Muscle layer of duodenum (tissue), 2 donors: ENCODE data around the gene NLGN4X.
"Not testable (repeated sequence)": the region's sequence is repeated elsewhere in the genome, so short reads cannot be mapped to it uniquely, and the experiment has no call there.

Experiments
- H3K27ac ChIP-seq: one replicate; pipeline ENCODE4 v1.7.0; 2013; ENCODE audit warnings: mild to moderate bottlenecking, low read length
- H3K27me3 ChIP-seq: one replicate; pipeline ENCODE4 v1.7.0; 2013; ENCODE audit warnings: low read depth, mild to moderate bottlenecking, control low read depth, low read length
- H3K36me3 ChIP-seq, 2 donors: one replicate each; pipeline ENCODE4 v1.7.0; 2013; ENCODE audit warnings: low read length in 2 of 2, control low read depth in 1 of 2, mild to moderate bottlenecking in 1 of 2; ENCODE audit not compliant: insufficient read depth in 2 of 2, control insufficient read depth in 1 of 2
- H3K4me1 ChIP-seq, 2 donors: one replicate each; pipeline ENCODE4 v1.7.0; 2013; ENCODE audit warnings: low read length in 2 of 2, mild to moderate bottlenecking in 2 of 2, control low read depth in 1 of 2, moderate library complexity in 1 of 2; ENCODE audit not compliant: insufficient read depth in 2 of 2, control insufficient read depth in 1 of 2
- H3K4me3 ChIP-seq, 2 donors: one replicate each; pipeline ENCODE4 v1.7.0; 2013; ENCODE audit warnings: low read length in 2 of 2, low read depth in 1 of 2, mild to moderate bottlenecking in 1 of 2
- H3K9me3 ChIP-seq, 2 donors: one replicate each; pipeline ENCODE4 v1.7.0; 2013; ENCODE audit warnings: low read length in 2 of 2, control low read depth in 1 of 2, mild to moderate bottlenecking in 1 of 2; ENCODE audit not compliant: control insufficient read depth in 1 of 2
- donor health status: healthy.

NLGN4X gene

GRCh38 chrX:5928224-5928623 is 300.4 kb downstream of the NLGN4X start:
- Histone ChIP-seq H3K36me3 (no peaks in the 10 kb centered on the region), H3K27me3 (no peaks in the 10 kb centered on the region), H3K27ac (no peak overlapping the region), H3K9me3 (no peaks in the 10 kb centered on the region), H3K4me1 (no peaks in the 10 kb centered on the region), H3K4me3 (no peak overlapping the region)

GRCh38 chrX:5916945-5917344 is 311.7 kb downstream of the NLGN4X start:
- H3K27ac ChIP-seq: no peak overlapping the region
- no peaks in the 10 kb centered on the region for H3K9me3 ChIP-seq
- no peaks in the 10 kb centered on the region for H3K4me1 ChIP-seq
- H3K36me3 ChIP-seq: no peaks in the 10 kb centered on the region
- no peak overlapping the region for H3K4me3 ChIP-seq
- no peaks in the 10 kb centered on the region for H3K27me3 ChIP-seq

- H3K9me3 ChIP-seq: no peaks in the 10 kb centered on the region
- H3K27me3 ChIP-seq: no peaks in the 10 kb centered on the region
- H3K27ac ChIP-seq: no peak overlapping the region
- H3K4me3 ChIP-seq: no peak overlapping the region
- no peaks in the 10 kb centered on the region for H3K4me1 ChIP-seq
- H3K36me3 ChIP-seq: no peaks in the 10 kb centered on the region
These were observed 312.9 kb downstream of the NLGN4X start for GRCh38 chrX:5915783-5916182.

GRCh38 chrX:5907207-5907606 is 321.5 kb downstream of the NLGN4X start:
- no peaks in the 10 kb centered on the region for H3K4me1 ChIP-seq
- no peak overlapping the region for H3K27ac ChIP-seq
- H3K9me3 ChIP-seq: no peaks in the 10 kb centered on the region
- H3K27me3 ChIP-seq: no peaks in the 10 kb centered on the region
- no peaks in the 10 kb centered on the region for H3K36me3 ChIP-seq
- H3K4me3 ChIP-seq: no peak overlapping the region

- not testable (repeated sequence) for H3K27ac ChIP-seq, H3K27me3 ChIP-seq, H3K4me1 ChIP-seq, H3K4me3 ChIP-seq, H3K9me3 ChIP-seq, H3K36me3 ChIP-seq
These were observed 325.0 kb downstream of the NLGN4X start for GRCh38 chrX:5903586-5904190.

- Histone ChIP-seq H3K4me1 (no peaks in the 10 kb centered on the region), H3K9me3 (no peaks in the 10 kb centered on the region), H3K27me3 (no peaks in the 10 kb centered on the region), H3K27ac (no peak overlapping the region), H3K36me3 (no peaks in the 10 kb centered on the region), H3K4me3 (no peak overlapping the region)
These were observed 330.2 kb downstream of the NLGN4X start for GRCh38 chrX:5898463-5898862.

DNA sequence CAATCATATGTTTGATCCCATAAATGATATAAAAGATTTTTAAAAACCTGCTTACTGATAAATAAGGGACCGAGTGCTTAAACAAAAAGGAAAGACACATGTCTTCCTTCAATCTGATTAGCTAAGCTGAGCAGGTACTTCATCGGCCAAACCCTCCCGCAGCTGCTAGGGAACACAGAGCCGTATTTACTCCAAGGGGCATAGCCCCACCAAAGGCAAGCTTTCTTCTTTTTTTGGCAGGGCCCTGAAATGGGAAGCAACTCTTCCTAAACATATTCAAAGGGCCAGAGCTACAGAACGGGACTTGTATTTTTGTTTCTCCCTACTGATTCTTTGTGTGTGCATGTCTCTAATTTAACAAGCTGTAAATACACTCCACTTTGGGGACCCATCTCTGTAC is 337.3 kb downstream of the NLGN4X start:
- Histone ChIP-seq H3K4me1 (no peaks in the 10 kb centered on the region), H3K4me3 (no peak overlapping the region), H3K27me3 (no peaks in the 10 kb centered on the region), H3K36me3 (no peaks in the 10 kb centered on the region), H3K9me3 (no peaks in the 10 kb centered on the region), H3K27ac (no peak overlapping the region)

- H3K4me3 ChIP-seq: no peak overlapping the region
- H3K27ac ChIP-seq: no peak overlapping the region
- no peaks in the 10 kb centered on the region for H3K27me3 ChIP-seq
- H3K36me3 ChIP-seq: no peaks in the 10 kb centered on the region
- no peaks in the 10 kb centered on the region for H3K4me1 ChIP-seq
- no peaks in the 10 kb centered on the region for H3K9me3 ChIP-seq
These were observed 351.6 kb downstream of the NLGN4X start for GRCh38 chrX:5876984-5877596.

DNA sequence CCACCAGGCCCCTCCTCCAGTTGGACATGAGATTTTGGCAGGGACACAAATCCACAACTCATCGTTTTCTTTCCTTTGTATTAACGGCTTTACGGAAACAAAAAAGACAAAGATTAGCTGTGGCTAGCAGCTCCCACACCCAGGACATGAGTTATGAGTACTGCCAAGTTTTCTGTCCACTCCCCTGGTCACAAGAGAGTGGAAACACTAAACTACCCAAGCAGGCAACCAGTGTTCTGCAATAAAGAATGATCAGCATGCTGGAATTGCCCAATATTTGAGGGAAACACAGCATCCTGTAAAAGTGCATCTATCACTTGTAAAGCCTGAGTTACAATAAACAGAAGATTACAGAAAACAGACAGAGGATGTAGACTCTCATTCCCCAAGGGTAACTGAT is 358.4 kb downstream of the NLGN4X start:
- no peaks in the 10 kb centered on the region for H3K27me3 ChIP-seq
- H3K27ac ChIP-seq: no peak overlapping the region
- H3K4me1 ChIP-seq: no peaks in the 10 kb centered on the region
- H3K36me3 ChIP-seq: no peaks in the 10 kb centered on the region
- no peak overlapping the region for H3K4me3 ChIP-seq
- H3K9me3 ChIP-seq: no peaks in the 10 kb centered on the region

GRCh38 chrX:5869786-5870185 is 358.9 kb downstream of the NLGN4X start:
- H3K27ac ChIP-seq: no peak overlapping the region
- H3K9me3 ChIP-seq: no peaks in the 10 kb centered on the region
- H3K4me3 ChIP-seq: no peak overlapping the region
- no peaks in the 10 kb centered on the region for H3K27me3 ChIP-seq
- H3K4me1 ChIP-seq: no peaks in the 10 kb centered on the region
- H3K36me3 ChIP-seq: no peaks in the 10 kb centered on the region

- H3K4me1 ChIP-seq: no peaks in the 10 kb centered on the region
- H3K9me3 ChIP-seq: no peaks in the 10 kb centered on the region
- H3K36me3 ChIP-seq: no peaks in the 10 kb centered on the region
- H3K27me3 ChIP-seq: no peaks in the 10 kb centered on the region
- no peak overlapping the region for H3K27ac ChIP-seq
- no peak overlapping the region for H3K4me3 ChIP-seq
These were observed 360.9 kb downstream of the NLGN4X start for GRCh38 chrX:5867778-5868177.

GRCh38 chrX:5857232-5857631 is 371.4 kb downstream of the NLGN4X start:
- Histone ChIP-seq H3K27me3 (no peaks in the 10 kb centered on the region), H3K9me3 (no peaks in the 10 kb centered on the region), H3K4me1 (no peaks in the 10 kb centered on the region), H3K27ac (no peak overlapping the region), H3K4me3 (no peak overlapping the region), H3K36me3 (no peaks in the 10 kb centered on the region)
